HG02885 (cell line): ENCODE data around the gene KCNK5.

ENCODE experiments used
- ATAC-seq: cut with Tn5 transposase; IDR thresholded peaks from one replicate; pipeline ENCODE4 v1.9.1; 2021; ENCODE audit warnings: mild to moderate bottlenecking; ENCODE audit not compliant: unreplicated experiment, poor library complexity

The KCNK5 gene

GRCh38 chr6:39181826-39182225, 47.4 kb downstream of the KCNK5 start:
- ATAC-seq, result no peak

DNA sequence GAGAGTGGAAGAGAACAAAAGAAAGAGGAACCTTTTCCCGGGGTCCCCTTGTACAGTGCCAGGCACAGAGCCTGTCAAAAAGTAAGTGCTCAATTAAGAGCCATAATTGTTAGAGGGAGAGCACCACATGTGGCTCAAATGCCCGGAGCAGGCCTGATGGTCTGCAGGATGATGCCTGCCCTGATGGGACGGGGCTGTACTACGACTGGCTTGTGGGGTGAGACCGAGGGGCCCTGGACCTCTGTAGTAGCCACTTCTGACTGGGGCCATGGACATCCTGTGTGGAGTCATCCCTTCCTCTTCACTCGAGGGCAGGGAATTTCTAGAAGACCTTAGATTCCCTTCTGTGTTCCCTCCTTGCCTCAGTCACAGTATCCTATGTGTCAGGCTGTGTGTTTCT, 47.9 kb downstream of the KCNK5 start:
- ATAC-seq, result no peak

- no peak for ATAC-seq
Measured at GRCh38 chr6:39178804-39179203, 50.5 kb downstream of the KCNK5 start.

DNA sequence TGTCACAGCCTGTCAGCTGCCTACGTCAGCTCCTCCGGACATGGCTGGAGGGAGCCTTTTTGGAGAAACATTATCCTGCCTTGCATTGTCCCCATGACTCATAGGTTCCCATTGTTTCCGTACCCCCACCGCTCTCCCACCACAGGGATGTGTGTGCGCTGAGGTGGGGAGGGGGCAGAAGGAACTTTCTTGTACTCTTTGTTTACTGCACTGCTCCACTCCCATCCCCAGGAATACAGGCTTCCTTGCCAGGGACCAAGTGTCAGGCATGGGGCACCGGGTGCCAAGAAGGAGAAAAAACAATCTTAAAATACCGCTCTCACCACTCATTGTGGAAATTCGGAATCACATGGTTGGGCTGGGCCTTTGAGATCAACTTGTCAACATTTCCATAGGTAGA, 51.0 kb downstream of the KCNK5 start:
- no peak for ATAC-seq

GRCh38 chr6:39177130-39177529, 52.1 kb downstream of the KCNK5 start:
- no peak for ATAC-seq

- ATAC-seq, result no peak
Measured at GRCh38 chr6:39173270-39173669, 56.0 kb downstream of the KCNK5 start.

DNA sequence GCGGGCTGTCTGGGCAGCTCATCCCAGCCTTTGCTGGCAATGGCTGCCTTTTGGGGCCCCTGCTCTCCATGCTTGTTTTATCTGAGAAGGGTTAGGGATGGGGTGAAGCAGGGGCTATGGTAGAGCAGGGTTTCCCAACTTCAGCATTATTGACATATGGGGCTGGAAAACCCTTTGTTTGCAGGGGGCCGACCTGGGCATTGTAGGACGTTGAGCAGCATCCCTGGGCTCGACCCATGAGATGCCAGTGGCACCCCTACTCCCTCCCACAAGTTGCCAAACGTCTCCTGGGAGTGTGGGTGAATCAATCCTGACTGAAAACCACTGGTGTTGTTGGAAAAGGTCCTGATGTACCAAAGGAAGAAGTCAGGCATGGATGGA, 56.9 kb downstream of the KCNK5 start:
- no peak for ATAC-seq

- ATAC-seq, result no peak
Measured at GRCh38 chr6:39171489-39172376, 57.5 kb downstream of the KCNK5 start.

- ATAC-seq, result no peak
Measured at GRCh38 chr6:39170860-39171259, 58.4 kb downstream of the KCNK5 start.

DNA sequence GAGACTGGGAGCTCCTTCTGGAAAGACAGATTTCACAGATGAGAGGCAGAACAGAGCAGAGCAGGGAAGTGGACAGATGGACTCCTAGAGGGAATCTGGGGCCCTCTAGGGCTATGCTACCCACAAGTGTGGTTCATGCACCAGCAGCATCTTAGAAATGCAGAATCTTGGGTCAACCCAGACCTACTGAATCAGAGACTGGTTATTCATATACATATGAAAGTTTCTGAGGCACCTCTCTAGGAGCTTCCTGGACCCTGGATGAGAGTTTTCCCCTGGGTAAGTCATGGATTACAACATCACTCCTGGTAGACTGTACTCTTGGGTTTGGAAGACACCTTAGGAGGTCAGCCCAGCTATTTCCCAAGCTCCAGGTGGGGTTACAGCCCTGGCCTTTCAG, 58.9 kb downstream of the KCNK5 start:
- ATAC-seq, result no peak

DNA sequence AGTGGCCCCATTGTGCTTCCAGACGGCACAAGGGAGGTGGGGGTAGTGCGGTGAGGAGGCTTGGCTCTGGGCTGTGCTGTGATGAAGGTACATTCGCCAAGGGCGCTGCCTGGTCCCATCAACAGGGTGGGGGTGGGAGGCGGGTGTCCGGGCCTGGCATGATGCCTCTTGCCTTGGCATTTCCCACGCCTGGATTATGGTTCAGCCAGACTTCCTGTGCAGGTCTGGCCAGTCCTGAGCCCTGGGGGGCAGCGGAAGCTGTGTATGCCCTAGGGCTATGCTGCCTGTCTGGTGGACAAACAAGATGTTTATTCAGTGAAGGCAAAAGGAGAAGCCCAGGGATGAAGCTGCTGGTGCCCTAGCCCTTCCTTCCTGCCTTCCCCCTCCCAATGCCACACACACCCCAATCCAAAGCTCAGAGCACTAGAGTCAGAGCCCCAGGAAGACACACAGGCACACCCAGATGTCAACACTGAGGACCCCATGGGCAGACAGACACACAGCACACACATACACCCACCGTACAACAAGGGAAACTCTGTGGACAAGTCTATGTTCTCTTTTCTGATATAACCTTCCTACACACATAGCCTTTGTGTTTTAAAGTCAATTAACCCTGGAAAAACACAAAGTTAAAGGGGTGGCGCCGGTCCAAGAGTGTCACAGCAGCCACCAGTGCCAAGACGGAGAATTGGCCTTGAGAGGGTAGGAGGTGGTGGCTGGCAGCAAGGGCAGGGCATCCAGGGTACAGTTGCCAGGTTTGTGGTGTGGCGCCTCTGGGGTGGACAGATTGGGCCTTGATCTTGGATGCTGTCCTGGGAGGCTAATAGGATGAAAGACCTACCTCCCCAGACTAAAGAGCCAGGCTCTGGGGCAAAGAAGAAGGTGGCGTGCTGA, 59.6 kb downstream of the KCNK5 start:
- no peak for ATAC-seq

GRCh38 chr6:39167866-39168625, 61.2 kb downstream of the KCNK5 start:
- ATAC-seq, result no peak

DNA sequence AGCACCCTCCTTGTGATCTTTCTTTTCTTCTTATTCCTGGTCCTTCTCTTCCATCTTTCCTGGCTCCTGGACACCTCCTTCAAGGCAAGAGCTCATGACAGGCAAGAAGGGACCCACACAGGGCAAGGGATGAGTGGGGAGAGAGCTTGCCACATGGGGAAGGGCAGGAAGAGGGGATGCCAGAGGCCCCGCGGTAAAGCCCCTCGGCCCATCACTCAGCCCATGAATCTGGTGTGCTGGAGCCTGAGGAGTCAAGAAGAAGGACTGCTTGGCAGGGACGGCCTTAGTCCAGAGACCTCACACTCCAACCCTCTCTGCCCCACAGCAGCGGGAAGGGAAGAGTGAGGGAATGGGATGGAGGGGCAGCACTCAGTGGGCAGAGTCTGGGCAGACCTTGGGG, 62.0 kb downstream of the KCNK5 start:
- no peak for ATAC-seq

GRCh38 chr6:39166912-39167290, 62.4 kb downstream of the KCNK5 start:
- no peak for ATAC-seq

DNA sequence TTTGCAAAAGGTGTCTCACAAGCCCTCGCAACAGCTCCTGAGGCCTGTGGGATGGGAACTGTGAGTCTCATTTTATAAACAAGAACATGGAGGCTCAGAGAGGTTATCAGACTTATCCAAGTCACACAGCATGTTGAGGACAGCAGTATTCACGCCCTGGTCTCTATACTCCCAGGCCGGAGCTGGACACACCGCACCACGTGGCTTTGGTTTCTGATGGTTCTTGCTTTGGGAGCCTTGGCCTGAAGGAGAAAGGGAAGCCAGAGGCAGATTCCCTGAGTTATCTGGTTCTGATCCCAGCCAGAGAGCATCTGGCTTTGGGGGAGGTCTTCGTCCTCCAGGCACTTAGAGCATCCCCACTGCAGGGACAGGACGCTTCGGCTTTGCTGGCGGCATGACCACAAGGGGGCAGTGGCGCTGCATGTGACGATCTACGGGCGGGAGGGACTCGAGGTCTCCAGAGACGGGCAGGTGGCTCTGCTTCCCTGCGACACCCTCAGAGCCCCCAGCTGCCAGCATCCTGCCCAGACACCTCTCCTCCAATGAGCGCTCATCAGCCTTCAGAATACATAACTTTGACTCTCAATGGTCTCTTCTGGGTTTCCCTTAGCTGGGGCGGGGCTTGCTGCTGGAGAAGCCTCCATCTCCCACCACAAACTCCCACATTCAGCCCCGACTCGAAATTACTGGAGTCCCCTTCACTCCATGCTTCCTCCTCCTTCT, 62.9 kb downstream of the KCNK5 start:
- ATAC-seq, result peak; percentile 66

GRCh38 chr6:39157511-39157910, 71.8 kb downstream of the KCNK5 start:
- no peak for ATAC-seq

GRCh38 chr6:39156801-39157200, 72.5 kb downstream of the KCNK5 start:
- no peak for ATAC-seq

- no peak for ATAC-seq
Measured at GRCh38 chr6:39154705-39155104, 74.6 kb downstream of the KCNK5 start.

DNA sequence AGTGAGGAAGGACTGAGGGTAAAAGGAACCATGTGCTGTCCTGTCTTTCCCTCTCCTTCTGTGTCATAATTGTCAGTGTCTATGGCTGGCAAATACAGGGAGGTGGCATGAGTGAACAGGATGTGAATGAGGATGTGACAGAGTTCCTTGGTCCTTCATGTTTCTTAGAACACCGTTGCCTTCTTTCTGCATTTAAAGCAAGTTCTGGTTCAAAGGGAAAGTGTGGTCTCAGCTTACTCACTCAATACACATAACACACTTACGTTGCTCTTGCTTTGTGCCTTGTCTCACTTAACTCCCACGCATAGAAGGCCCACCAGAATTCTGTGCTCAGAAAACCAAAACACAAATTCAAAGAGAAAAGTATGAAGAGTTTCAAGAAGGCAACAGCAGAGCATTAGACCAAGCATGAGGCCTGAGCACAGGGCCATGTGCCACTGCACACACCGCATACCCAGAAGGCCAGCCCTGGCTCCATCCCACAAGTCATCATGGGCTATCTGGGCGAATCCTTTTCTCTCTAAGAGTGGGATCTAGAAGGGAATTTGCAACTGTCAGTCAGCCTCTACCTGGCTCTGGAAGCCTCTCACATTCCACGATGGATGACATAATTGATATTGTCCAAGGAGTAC, 75.4 kb downstream of the KCNK5 start:
- ATAC-seq, result no peak

DNA sequence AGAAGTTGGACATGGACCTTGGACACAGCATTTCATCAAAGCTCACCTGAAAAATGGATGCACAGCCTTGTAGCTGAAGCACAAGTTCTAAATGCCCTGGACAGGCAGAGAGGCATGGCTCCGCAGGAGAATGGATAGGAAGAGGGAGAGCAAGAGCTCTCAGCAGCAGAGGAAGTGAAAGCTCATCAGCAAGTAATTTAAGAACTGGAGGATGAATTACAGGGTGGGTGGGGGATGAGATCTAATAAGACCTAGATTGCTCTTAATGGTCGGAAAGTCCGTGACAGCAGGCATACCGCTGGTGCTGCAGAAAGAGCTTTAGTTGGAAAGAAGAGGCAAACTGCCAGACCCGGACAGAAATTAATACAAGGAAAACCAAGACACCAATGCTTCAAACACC, 77.0 kb downstream of the KCNK5 start:
- ATAC-seq, result no peak
